ENCODE measurements around the gene NHS. TPM values are rescaled to one million over a fixed set of nuclear protein-coding genes. Genes with fewer than 3 reads are reported as not detected.

NHS gene
- total RNA-seq, 1 experiment from 2014 or later = 2.2 TPM

DNA sequence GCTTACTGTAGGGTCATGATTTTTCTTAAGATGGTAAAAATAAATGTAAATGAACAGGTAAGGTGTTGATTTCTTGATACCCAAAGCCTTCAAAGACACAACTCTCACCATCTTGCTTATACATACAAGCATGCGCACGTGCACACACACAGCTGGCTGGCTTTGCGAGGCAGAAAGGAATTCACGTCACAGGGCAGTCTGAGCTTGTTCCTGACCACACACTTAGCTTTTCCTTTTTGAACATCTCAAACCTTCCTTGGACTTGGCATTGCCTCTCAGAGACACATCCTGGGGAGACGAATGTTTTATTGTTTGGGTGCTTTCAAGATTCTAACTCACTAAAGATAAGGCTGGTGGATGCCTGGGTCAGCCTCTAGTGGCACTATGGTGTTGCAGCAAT lies 175.0 kb downstream of the NHS start:
- no peak for DNase-seq
- BruUV-seq (replicated peaks) = no TSS peak
- Mint-ChIP-seq H3K4me3 (ENCODE audit: unreplicated experiment) (no peak overlapping the region), H3K9me3 (ENCODE audit: unreplicated experiment) (no peaks in the 10 kb centered on the region), H3K4me1 (ENCODE audit: low read depth, unreplicated experiment) (no peaks in the 10 kb centered on the region), H3K27ac (ENCODE audit: unreplicated experiment) (no peak overlapping the region), H3K36me3 (ENCODE audit: insufficient read depth, unreplicated experiment) (peaks cover 5% of the 10 kb centered on the region), H3K27me3 (ENCODE audit: insufficient read depth, unreplicated experiment) (peaks cover 4% of the 10 kb centered on the region)
- H3K9me3 ChIP-seq = no peaks in the 10 kb centered on the region
- intact Hi-C loops (cut with micrococcal nuclease; ENCODE audit: unreplicated experiment) = no loop called here
- H3K27me3 ChIP-seq (replicated peaks; ENCODE audit: control insufficient read depth, insufficient read depth, low read length) = no peaks in the 10 kb centered on the region
- CTCF ChIA-PET = no interaction called here
- no peaks in the 10 kb centered on the region for H3K4me1 ChIP-seq
- H3K4me3 ChIP-seq (ENCODE audit: low read depth, low read length) = no peak overlapping the region
- TF ChIP-seq, protein P1, sequence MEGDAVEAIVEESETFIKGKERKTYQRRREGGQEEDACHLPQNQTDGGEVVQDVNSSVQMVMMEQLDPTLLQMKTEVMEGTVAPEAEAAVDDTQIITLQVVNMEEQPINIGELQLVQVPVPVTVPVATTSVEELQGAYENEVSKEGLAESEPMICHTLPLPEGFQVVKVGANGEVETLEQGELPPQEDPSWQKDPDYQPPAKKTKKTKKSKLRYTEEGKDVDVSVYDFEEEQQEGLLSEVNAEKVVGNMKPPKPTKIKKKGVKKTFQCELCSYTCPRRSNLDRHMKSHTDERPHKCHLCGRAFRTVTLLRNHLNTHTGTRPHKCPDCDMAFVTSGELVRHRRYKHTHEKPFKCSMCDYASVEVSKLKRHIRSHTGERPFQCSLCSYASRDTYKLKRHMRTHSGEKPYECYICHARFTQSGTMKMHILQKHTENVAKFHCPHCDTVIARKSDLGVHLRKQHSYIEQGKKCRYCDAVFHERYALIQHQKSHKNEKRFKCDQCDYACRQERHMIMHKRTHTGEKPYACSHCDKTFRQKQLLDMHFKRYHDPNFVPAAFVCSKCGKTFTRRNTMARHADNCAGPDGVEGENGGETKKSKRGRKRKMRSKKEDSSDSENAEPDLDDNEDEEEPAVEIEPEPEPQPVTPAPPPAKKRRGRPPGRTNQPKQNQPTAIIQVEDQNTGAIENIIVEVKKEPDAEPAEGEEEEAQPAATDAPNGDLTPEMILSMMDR (IDR thresholded peaks at IDR 0.05; ENCODE audit: insufficient read depth in 1 of 2, low read depth in 1 of 2, low read length in 1 of 2, severe bottlenecking in 1 of 2, unreplicated experiment in 1 of 2) = no peak
- POLR2A ChIA-PET = no interaction called here
- no peaks in the 10 kb centered on the region for H3K36me3 ChIP-seq (ENCODE audit: control insufficient read depth, insufficient read depth, low read length)

DNA sequence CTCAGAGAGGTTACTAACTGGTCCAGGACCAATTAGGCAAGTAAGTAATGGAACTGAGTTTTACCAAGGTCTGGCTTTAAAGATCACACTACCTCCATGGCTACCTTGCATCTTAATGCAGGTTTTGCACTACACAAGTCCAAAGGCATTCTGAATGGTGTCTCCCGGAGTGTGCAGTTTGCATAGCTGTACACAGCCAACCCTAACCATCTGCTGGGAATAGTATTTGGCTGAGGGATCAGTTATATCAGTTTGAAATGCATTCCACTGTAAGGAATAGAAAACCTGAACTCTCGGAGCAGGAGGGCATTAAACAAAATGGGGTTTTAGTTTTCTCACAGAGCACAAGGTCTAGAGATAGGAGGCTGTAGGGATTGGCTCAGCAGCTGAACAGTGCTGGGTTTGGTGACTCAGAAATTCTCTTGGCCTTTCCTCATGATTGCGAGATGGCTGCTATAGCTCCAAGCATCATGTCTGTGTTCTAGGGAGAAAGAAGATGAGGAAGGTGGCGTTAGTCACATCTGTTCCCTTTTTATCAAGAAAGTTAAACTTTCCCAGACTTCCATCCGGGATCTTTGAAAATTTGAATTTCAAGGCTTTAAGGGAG lies 177.1 kb downstream of the NHS start:
- no TSS peak for BruUV-seq (replicated peaks)
- intact Hi-C loops (cut with micrococcal nuclease; ENCODE audit: unreplicated experiment) = no loop called here
- no peak overlapping the region for H3K27ac Mint-ChIP-seq (ENCODE audit: unreplicated experiment)
- ChIA-PET POLR2A (no interaction called here), CTCF (no interaction called here)
- H3K27me3 Mint-ChIP-seq (ENCODE audit: insufficient read depth, unreplicated experiment) = peaks cover 4% of the 10 kb centered on the region
- no peaks in the 10 kb centered on the region for H3K27me3 ChIP-seq (replicated peaks; ENCODE audit: control insufficient read depth, insufficient read depth, low read length)
- peaks cover 5% of the 10 kb centered on the region for H3K36me3 Mint-ChIP-seq (ENCODE audit: insufficient read depth, unreplicated experiment)
- H3K4me1 ChIP-seq = no peaks in the 10 kb centered on the region
- no peak overlapping the region for H3K4me3 Mint-ChIP-seq (ENCODE audit: unreplicated experiment)
- H3K4me1 Mint-ChIP-seq (ENCODE audit: low read depth, unreplicated experiment) = no peaks in the 10 kb centered on the region
- no peaks in the 10 kb centered on the region for H3K9me3 Mint-ChIP-seq (ENCODE audit: unreplicated experiment)
- no peaks in the 10 kb centered on the region for H3K9me3 ChIP-seq
- H3K4me3 ChIP-seq (ENCODE audit: low read depth, low read length) = no peak overlapping the region
- no peak for DNase-seq
- H3K36me3 ChIP-seq (ENCODE audit: control insufficient read depth, insufficient read depth, low read length) = no peaks in the 10 kb centered on the region
- TF ChIP-seq, protein P1 (IDR thresholded peaks at IDR 0.05; ENCODE audit: insufficient read depth in 1 of 2, low read depth in 1 of 2, low read length in 1 of 2, severe bottlenecking in 1 of 2, unreplicated experiment in 1 of 2) = no peak

DNA sequence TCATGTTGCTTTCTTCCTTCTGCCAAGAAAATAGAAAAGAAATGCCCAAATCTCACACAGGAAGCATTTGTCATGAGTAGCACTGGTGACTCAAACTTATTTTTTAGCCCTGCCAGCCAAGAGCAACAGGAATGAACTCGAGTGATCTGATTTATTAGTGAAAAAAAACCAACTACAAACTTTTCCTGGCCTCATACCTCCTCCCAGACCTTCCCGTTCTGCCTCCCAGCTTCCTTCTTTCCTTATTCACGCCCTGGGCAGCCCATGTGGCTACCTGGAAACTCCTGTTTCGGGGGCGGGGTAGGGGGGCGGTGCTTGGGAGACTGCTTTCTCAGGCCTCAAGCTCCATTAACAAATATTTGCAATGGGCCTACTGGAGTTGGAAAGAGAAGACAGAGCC lies 178.5 kb downstream of the NHS start:
- Mint-ChIP-seq H3K27ac (ENCODE audit: unreplicated experiment) (no peak overlapping the region), H3K36me3 (ENCODE audit: insufficient read depth, unreplicated experiment) (peaks cover 5% of the 10 kb centered on the region), H3K4me1 (ENCODE audit: low read depth, unreplicated experiment) (no peaks in the 10 kb centered on the region), H3K4me3 (ENCODE audit: unreplicated experiment) (no peak overlapping the region), H3K9me3 (ENCODE audit: unreplicated experiment) (no peaks in the 10 kb centered on the region), H3K27me3 (ENCODE audit: insufficient read depth, unreplicated experiment) (peaks cover 4% of the 10 kb centered on the region)
- Histone ChIP-seq H3K9me3 (no peaks in the 10 kb centered on the region), H3K4me1 (no peaks in the 10 kb centered on the region), H3K36me3 (ENCODE audit: control insufficient read depth, insufficient read depth, low read length) (no peaks in the 10 kb centered on the region), H3K27me3 (replicated peaks; ENCODE audit: control insufficient read depth, insufficient read depth, low read length) (no peaks in the 10 kb centered on the region), H3K4me3 (ENCODE audit: low read depth, low read length) (no peak overlapping the region)
- ChIA-PET CTCF (no interaction called here), POLR2A (no interaction called here)
- TF ChIP-seq, protein P1 (IDR thresholded peaks at IDR 0.05; ENCODE audit: insufficient read depth in 1 of 2, low read depth in 1 of 2, low read length in 1 of 2, severe bottlenecking in 1 of 2, unreplicated experiment in 1 of 2) = no peak
- intact Hi-C loops (cut with micrococcal nuclease; ENCODE audit: unreplicated experiment) = no loop called here
- DNase-seq = peak in 1 of 2 experiments; percentile 2
- no TSS peak for BruUV-seq (replicated peaks)

Data from Caco-2 (cell line).